ENCODE results near the gene STARD3NL.

GRCh38 chr7:38199154-38199553, 21.1 kb downstream of the STARD3NL start:
- TF ChIP-seq CTCF (IDR thresholded peaks at IDR 0.05) (no peak), POLR2A (IDR thresholded peaks at IDR 0.05) (no peak)

All from esophagus squamous epithelium (tissue), 4 donors.